A673 (cell line): ENCODE measurements around the gene MICAL3.

Source experiments
- CTCF ChIP-seq: fragments of 300-800, 200-600 bp; sonication (generic); conservative IDR thresholded peaks from 2 replicates; pipeline ENCODE4 v1.5.1; 2017; ENCODE audit warnings: low read depth, mild to moderate bottlenecking, antibody characterized with exemption, low read length, moderate library complexity, mixed read lengths
- EZH2 ChIP-seq: fragments of 200-600 bp; sonication (generic); IDR thresholded peaks from 2 replicates; pipeline ENCODE4 v1.6.1; 2017; ENCODE audit warnings: borderline replicate concordance, low read depth, mild to moderate bottlenecking, mixed read lengths, antibody characterized with exemption, low read length; ENCODE audit not compliant: poor library complexity, severe bottlenecking

- no peak for TF ChIP-seq CTCF
- TF ChIP-seq EZH2 = no peak
Observed at GRCh38 chr22:17743661-17744411, 280.5 kb downstream of the MICAL3 start.
